ENCODE measurements around the gene APOC3.

Gene APOC3

GRCh38 chr11:116843661-116844060 lies 14.0 kb downstream of the APOC3 start:
- no peak for TF ChIP-seq CTCF (IDR thresholded peaks at IDR 0.05; ENCODE audit: low read depth, low read length)

GRCh38 chr11:116844722-116845121 lies 15.0 kb downstream of the APOC3 start:
- no peak for DNase-seq (ENCODE audit: extremely low read depth, low read depth)
- TF ChIP-seq CTCF (IDR thresholded peaks at IDR 0.05; ENCODE audit: low read depth, low read length) = no peak

More at GRCh38 chr11:116843661-116844060, 14.0 kb downstream of the APOC3 start:
- no peak for DNase-seq (ENCODE audit: extremely low read depth, low read depth)

- TF ChIP-seq CTCF (IDR thresholded peaks at IDR 0.05; ENCODE audit: low read depth, low read length) = no peak
- DNase-seq (ENCODE audit: extremely low read depth, low read depth) = no peak
Observed at GRCh38 chr11:116847612-116848011, 17.9 kb downstream of the APOC3 start.

DNA sequence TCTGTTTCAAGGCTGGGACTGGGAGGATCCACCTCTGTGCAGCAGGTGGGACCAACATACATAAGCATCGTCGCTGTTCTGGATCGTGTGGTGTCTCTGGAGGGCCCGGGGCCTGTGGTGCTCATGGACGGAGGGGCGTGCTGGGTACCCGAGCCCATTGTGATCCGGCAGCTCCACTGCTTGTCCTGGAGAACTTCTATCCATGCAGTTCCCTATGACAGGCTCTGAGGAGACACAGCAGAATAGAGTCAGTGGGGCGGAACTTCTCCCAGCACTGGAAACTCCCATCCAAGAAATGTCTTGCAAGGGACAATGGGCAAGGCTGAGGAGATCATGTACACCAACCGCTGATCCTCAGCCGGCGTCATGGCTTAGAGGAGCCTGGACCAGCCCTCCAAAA lies 19.4 kb downstream of the APOC3 start:
- no peak for TF ChIP-seq CTCF (IDR thresholded peaks at IDR 0.05; ENCODE audit: low read depth, low read length)
- DNase-seq (ENCODE audit: extremely low read depth, low read depth) = no peak

DNA sequence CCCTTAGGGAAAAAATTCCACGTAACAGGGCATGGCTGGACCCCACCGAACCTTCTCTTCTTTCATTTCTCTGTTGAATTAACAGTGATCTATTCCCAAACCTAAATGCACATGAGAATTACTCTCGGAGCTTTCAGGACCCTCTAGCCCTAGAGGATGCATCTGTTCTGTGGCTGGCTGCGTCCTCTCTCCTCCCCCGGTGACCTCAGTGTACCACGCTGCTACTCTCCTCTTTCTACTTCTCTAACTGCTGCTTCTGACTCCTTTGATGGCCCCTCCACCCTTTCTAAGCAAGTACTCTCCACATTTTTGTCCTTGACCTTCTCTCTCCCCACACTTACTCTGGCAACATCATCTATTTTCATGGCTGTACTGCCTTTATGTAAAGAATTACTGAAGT lies 19.8 kb downstream of the APOC3 start:
- no peak for DNase-seq (ENCODE audit: extremely low read depth, low read depth)
- no peak for TF ChIP-seq CTCF (IDR thresholded peaks at IDR 0.05; ENCODE audit: low read depth, low read length)

DNA sequence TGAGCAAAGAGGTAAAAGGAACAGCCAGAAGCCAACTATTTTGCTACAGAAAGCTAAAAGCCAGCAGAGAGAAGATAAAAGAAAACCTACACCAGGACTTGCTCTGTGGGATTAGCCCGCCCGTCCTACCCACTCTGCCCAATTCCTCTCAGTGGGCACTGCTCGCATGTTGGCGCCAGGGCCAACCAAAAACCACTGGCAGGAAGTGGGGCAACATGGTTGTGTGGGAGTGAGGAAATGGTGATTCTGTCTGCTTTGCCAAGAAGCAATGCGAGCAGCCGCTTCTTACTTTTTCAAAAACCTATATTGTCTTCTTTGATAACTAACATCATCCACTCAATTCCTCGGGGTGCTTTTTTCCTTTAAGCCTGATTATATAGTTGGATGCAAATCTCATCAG lies 21.9 kb downstream of the APOC3 start:
- TF ChIP-seq CTCF (IDR thresholded peaks at IDR 0.05; ENCODE audit: low read depth, low read length) = no peak
- DNase-seq (ENCODE audit: extremely low read depth, low read depth) = no peak

- no peak for DNase-seq (ENCODE audit: extremely low read depth, low read depth)
- no peak for TF ChIP-seq CTCF (IDR thresholded peaks at IDR 0.05; ENCODE audit: low read depth, low read length)
Observed at GRCh38 chr11:116852261-116853031, 22.7 kb downstream of the APOC3 start.

Data from AG09319 (cell line).